HEK293 (cell line): ENCODE measurements around the gene CDKL2.

Experiments used
- CTCF ChIA-PET: fragments of 350-600 bp; formaldehyde crosslinking; extraction: SDS; loops from one replicate; lab custom pipeline; 2021; ENCODE audit warnings: antibody characterized with exemption; lab: Yijun Ruan, JAX
- POLR2A ChIA-PET: fragments of 300-600 bp; formaldehyde crosslinking; extraction: SDS; loops from one replicate; lab custom pipeline; 2020; ENCODE audit warnings: antibody characterized with exemption, inconsistent platforms; lab: Yijun Ruan, JAX
- H3K27ac ChIP-seq: fragments of 200-500 bp; sonication (Bioruptor generic); 2 replicates; pipeline ENCODE4 v1.5.1; 2014; ENCODE audit warnings: low read depth, low read length, control low read depth, inconsistent platforms; ENCODE audit errors: extremely low read depth
- H3K36me3 ChIP-seq, 2 experiments: fragments of 200-500 bp in 1 of 2; sonication (Bioruptor generic) in 1 of 2; 1 replicate in 1 of 2; 2 replicates in 1 of 2; pipeline ENCODE4 v1.5.1; 2014 to 2017; ENCODE audit warnings: inconsistent platforms in 2 of 2, low read length in 2 of 2; ENCODE audit not compliant: control insufficient read depth in 2 of 2, insufficient read depth in 1 of 2
- H3K4me1 ChIP-seq: fragments of 200-500 bp; sonication (Bioruptor generic); 2 replicates; pipeline ENCODE4 v1.5.1; 2014; ENCODE audit warnings: mild to moderate bottlenecking, low read length, inconsistent platforms; ENCODE audit not compliant: control insufficient read depth, insufficient read depth
- H3K4me3 ChIP-seq: 2 replicates; pipeline ENCODE4 v1.5.1; 2011; ENCODE audit warnings: low read depth, mild to moderate bottlenecking, control low read depth, low read length, moderate library complexity
- H3K9me3 ChIP-seq: fragments of 200-500 bp; sonication (Bioruptor generic); 2 replicates; pipeline ENCODE4 v1.5.1; 2014; ENCODE audit warnings: low read depth, low read length, inconsistent platforms; ENCODE audit not compliant: control insufficient read depth, insufficient read depth
- HOXA7 ChIP-seq: sonication (generic); formaldehyde crosslinking; IDR thresholded peaks from 2 replicates; pipeline ENCODE4 v1.8.1; 2022; ENCODE audit warnings: missing genetic modification reagents, borderline replicate concordance
- HOXD13 ChIP-seq: sonication (generic); formaldehyde crosslinking; IDR thresholded peaks from 2 replicates; pipeline ENCODE4 v1.8.0; 2022; ENCODE audit warnings: missing genetic modification reagents, borderline replicate concordance
- SALL2 ChIP-seq: fragments of 450-650 bp; formaldehyde crosslinking; IDR thresholded peaks from 2 replicates; pipeline ENCODE4 v1.5.0; 2017; ENCODE audit warnings: missing biosample characterization, mild to moderate bottlenecking, missing genetic modification characterization, borderline replicate concordance
- ZNF184 ChIP-seq: fragments of 450-650 bp; IDR thresholded peaks from 2 replicates; pipeline ENCODE4 v1.5.1; 2018; ENCODE audit warnings: missing biosample characterization, mild to moderate bottlenecking, missing genetic modification characterization
- ZNF211 ChIP-seq: fragments of 450-650 bp; formaldehyde crosslinking; IDR thresholded peaks from 2 replicates; pipeline ENCODE4 v1.5.1; 2016; ENCODE audit warnings: low read depth, missing biosample characterization, missing genetic modification characterization
- ZNF223 ChIP-seq: fragments of 450-650 bp; formaldehyde crosslinking; IDR thresholded peaks from 2 replicates; pipeline ENCODE4 v1.5.1; 2016; ENCODE audit warnings: missing biosample characterization, missing genetic modification characterization
- ZNF394 ChIP-seq: fragments of 450-650 bp; formaldehyde crosslinking; IDR thresholded peaks from 2 replicates; pipeline ENCODE4 v1.5.1; 2016; ENCODE audit warnings: missing biosample characterization, missing genetic modification characterization, mild to moderate bottlenecking, moderate library complexity, borderline replicate concordance
- ZNF610 ChIP-seq: fragments of 450-650 bp; formaldehyde crosslinking; IDR thresholded peaks from 2 replicates; pipeline ENCODE4 v1.5.1; 2016; ENCODE audit warnings: missing biosample characterization, missing genetic modification characterization, borderline replicate concordance
- ZNF621 ChIP-seq: fragments of 450-650 bp; formaldehyde crosslinking; IDR thresholded peaks from 2 replicates; pipeline ENCODE4 v1.5.1; 2017; ENCODE audit warnings: missing biosample characterization, missing genetic modification characterization
- ZNF701 ChIP-seq: fragments of 450-650 bp; formaldehyde crosslinking; IDR thresholded peaks from 2 replicates; pipeline ENCODE4 v1.5.1; 2016; ENCODE audit warnings: missing biosample characterization, missing genetic modification characterization
- ZNF843 ChIP-seq: fragments of 450-650 bp; formaldehyde crosslinking; IDR thresholded peaks from 2 replicates; pipeline ENCODE4 v1.5.1; 2016; ENCODE audit warnings: missing biosample characterization, missing genetic modification characterization
- ZSCAN16 ChIP-seq: fragments of 450-650 bp; formaldehyde crosslinking; IDR thresholded peaks from 2 replicates; pipeline ENCODE4 v1.5.1; 2016; ENCODE audit warnings: missing biosample characterization, missing genetic modification characterization
- ZSCAN30 ChIP-seq: fragments of 450-650 bp; IDR thresholded peaks from 2 replicates; pipeline ENCODE4 v1.5.1; 2018; ENCODE audit warnings: missing biosample characterization, mild to moderate bottlenecking, missing genetic modification characterization, moderate library complexity
- ZXDB ChIP-seq: fragments of 450-650 bp; formaldehyde crosslinking; IDR thresholded peaks from 2 replicates; pipeline ENCODE4 v1.5.1; 2016; ENCODE audit warnings: missing biosample characterization, missing genetic modification characterization
- TF ChIP-seq, protein P1 (sequence below): fragments of 450-650 bp; formaldehyde crosslinking; IDR thresholded peaks from 2 replicates; pipeline ENCODE4; 2016; ENCODE audit warnings: missing biosample characterization, missing genetic modification characterization
- TF ChIP-seq, protein P2 (sequence below): fragments of 450-650 bp; formaldehyde crosslinking; IDR thresholded peaks from 2 replicates; pipeline ENCODE4 v1.5.1; 2016; ENCODE audit warnings: missing biosample characterization, missing genetic modification characterization, borderline replicate concordance
- TF ChIP-seq, protein P3 (sequence below): fragments of 450-650 bp; formaldehyde crosslinking; IDR thresholded peaks from 2 replicates; pipeline ENCODE4 v1.5.1; 2016; ENCODE audit warnings: missing biosample characterization, missing genetic modification characterization
- TF ChIP-seq, protein P4 (sequence below): fragments of 450-650 bp; formaldehyde crosslinking; IDR thresholded peaks from 2 replicates; pipeline ENCODE4 v1.5.1; 2016; ENCODE audit warnings: missing biosample characterization, missing genetic modification characterization
- TF ChIP-seq, protein P5 (sequence below): fragments of 450-650 bp; formaldehyde crosslinking; IDR thresholded peaks from 2 replicates; pipeline ENCODE4 v1.5.1; 2016; ENCODE audit warnings: missing biosample characterization, missing genetic modification characterization
- TF ChIP-seq, protein P6 (sequence below): fragments of 450-650 bp; formaldehyde crosslinking; IDR thresholded peaks from 2 replicates; pipeline ENCODE4 v1.5.1; 2016; ENCODE audit warnings: missing biosample characterization, missing genetic modification characterization, low read depth
- TF ChIP-seq, protein P7 (sequence below): fragments of 450-650 bp; formaldehyde crosslinking; IDR thresholded peaks from 2 replicates; pipeline ENCODE4 v1.5.1; 2017; ENCODE audit warnings: missing biosample characterization, missing genetic modification characterization
- TF ChIP-seq, protein P8 (sequence below): fragments of 450-650 bp; IDR thresholded peaks from 2 replicates; pipeline ENCODE4 v1.5.1; 2018; ENCODE audit warnings: missing biosample characterization, missing genetic modification characterization

CDKL2 gene

DNA sequence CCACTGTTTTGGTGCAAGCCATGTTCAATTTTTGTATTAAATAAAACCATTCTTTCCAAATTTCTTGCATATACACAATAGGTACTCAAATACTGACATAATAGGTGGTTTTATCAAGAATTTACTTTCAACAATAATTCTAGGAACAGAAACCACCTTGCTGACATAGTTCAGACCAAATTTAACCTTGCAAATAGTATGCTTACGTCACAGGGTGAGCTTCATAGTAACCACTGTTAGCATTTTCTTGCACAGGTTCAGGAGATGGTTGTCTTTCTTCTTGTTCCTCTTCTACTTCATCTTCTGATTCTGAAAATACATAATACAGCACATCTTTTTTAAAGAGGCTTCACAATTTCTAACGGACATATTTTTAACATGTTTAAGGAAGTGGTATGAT, 25.2 kb upstream of the CDKL2 start (continued):
- no peak for TF ChIP-seq ZSCAN30 (tag by site-specific recombination)
- TF ChIP-seq, protein P1, sequence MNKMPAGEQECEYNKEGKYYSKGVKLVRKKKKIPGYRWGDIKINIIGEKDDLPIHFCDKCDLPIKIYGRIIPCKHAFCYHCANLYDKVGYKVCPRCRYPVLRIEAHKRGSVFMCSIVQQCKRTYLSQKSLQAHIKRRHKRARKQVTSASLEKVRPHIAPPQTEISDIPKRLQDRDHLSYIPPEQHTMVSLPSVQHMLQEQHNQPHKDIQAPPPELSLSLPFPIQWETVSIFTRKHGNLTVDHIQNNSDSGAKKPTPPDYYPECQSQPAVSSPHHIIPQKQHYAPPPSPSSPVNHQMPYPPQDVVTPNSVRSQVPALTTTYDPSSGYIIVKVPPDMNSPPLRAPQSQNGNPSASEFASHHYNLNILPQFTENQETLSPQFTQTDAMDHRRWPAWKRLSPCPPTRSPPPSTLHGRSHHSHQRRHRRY: no peak
- TF ChIP-seq, protein P2, sequence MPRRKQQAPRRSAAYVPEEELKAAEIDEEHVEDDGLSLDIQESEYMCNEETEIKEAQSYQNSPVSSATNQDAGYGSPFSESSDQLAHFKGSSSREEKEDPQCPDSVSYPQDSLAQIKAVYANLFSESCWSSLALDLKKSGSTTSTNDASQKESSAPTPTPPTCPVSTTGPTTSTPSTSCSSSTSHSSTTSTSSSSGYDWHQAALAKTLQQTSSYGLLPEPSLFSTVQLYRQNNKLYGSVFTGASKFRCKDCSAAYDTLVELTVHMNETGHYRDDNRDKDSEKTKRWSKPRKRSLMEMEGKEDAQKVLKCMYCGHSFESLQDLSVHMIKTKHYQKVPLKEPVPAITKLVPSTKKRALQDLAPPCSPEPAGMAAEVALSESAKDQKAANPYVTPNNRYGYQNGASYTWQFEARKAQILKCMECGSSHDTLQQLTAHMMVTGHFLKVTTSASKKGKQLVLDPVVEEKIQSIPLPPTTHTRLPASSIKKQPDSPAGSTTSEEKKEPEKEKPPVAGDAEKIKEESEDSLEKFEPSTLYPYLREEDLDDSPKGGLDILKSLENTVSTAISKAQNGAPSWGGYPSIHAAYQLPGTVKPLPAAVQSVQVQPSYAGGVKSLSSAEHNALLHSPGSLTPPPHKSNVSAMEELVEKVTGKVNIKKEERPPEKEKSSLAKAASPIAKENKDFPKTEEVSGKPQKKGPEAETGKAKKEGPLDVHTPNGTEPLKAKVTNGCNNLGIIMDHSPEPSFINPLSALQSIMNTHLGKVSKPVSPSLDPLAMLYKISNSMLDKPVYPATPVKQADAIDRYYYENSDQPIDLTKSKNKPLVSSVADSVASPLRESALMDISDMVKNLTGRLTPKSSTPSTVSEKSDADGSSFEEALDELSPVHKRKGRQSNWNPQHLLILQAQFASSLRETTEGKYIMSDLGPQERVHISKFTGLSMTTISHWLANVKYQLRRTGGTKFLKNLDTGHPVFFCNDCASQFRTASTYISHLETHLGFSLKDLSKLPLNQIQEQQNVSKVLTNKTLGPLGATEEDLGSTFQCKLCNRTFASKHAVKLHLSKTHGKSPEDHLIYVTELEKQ (tag by site-specific recombination): no peak
- TF ChIP-seq, protein P3, sequence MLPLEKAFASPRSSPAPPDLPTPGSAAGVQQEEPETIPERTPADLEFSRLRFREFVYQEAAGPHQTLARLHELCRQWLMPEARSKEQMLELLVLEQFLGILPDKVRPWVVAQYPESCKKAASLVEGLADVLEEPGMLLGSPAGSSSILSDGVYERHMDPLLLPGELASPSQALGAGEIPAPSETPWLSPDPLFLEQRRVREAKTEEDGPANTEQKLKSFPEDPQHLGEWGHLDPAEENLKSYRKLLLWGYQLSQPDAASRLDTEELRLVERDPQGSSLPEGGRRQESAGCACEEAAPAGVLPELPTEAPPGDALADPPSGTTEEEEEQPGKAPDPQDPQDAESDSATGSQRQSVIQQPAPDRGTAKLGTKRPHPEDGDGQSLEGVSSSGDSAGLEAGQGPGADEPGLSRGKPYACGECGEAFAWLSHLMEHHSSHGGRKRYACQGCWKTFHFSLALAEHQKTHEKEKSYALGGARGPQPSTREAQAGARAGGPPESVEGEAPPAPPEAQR (tag by site-specific recombination): no peak
- TF ChIP-seq ZNF184: no peak
- no peak for TF ChIP-seq ZSCAN16 (tag by site-specific recombination)
- TF ChIP-seq, protein P4, sequence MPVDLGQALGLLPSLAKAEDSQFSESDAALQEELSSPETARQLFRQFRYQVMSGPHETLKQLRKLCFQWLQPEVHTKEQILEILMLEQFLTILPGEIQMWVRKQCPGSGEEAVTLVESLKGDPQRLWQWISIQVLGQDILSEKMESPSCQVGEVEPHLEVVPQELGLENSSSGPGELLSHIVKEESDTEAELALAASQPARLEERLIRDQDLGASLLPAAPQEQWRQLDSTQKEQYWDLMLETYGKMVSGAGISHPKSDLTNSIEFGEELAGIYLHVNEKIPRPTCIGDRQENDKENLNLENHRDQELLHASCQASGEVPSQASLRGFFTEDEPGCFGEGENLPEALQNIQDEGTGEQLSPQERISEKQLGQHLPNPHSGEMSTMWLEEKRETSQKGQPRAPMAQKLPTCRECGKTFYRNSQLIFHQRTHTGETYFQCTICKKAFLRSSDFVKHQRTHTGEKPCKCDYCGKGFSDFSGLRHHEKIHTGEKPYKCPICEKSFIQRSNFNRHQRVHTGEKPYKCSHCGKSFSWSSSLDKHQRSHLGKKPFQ (tag by site-specific recombination): no peak
- TF ChIP-seq ZNF223 (tag by site-specific recombination): no peak
- no peak for TF ChIP-seq ZNF211 (tag by site-specific recombination)
- TF ChIP-seq, protein P5, sequence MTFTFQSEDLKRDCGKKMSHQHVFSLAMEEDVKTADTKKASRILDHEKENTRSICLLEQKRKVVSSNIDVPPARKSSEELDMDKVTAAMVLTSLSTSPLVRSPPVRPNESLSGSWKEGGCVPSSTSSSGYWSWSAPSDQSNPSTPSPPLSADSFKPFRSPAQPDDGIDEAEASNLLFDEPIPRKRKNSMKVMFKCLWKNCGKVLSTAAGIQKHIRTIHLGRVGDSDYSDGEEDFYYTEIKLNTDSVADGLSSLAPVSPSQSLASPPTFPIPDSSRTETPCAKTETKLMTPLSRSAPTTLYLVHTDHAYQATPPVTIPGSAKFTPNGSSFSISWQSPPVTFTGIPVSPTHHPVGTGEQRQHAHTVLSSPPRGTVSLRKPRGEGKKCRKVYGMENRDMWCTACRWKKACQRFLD (tag by site-specific recombination): no peak
- no peak for TF ChIP-seq ZNF843 (tag by site-specific recombination)
- TF ChIP-seq, all 188 proteins: peak for 0

DNA sequence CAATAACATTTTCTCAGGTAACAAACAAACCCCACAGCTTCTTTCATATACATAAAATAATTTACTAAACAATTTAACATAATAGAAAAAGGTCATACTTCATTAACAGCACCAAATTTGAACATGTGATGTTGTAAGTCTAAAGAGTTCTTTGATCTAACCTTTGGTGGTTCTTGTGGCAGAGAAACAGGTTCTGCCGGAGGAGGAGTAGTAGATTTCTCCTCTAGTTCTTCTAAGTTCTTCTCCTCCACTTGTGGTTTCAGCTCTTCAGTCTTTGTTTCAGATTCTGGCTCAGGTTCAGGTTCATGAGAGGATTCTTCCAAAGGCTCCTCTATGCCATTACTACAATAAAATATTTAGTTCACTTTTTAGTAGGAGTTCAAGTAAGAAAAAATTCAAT, 24.6 kb upstream of the CDKL2 start:
- H3K27ac ChIP-seq: no peak overlapping the region
- no peak overlapping the region for H3K4me3 ChIP-seq
- CTCF ChIA-PET: interaction anchor here (0.8 to 1.2 kb wide), 4 partner anchors 54 to 105 kb away, joined by 3 to 10 read pairs (median 4); no protein-coding TSS in a partner anchor
- H3K36me3 ChIP-seq: peaks cover 11 to 74% of the 10 kb centered on the region in 2 experiments
- no peaks in the 10 kb centered on the region for H3K9me3 ChIP-seq
- POLR2A ChIA-PET: no interaction called here
- H3K4me1 ChIP-seq: no peaks in the 10 kb centered on the region
- TF ChIP-seq, protein P6, sequence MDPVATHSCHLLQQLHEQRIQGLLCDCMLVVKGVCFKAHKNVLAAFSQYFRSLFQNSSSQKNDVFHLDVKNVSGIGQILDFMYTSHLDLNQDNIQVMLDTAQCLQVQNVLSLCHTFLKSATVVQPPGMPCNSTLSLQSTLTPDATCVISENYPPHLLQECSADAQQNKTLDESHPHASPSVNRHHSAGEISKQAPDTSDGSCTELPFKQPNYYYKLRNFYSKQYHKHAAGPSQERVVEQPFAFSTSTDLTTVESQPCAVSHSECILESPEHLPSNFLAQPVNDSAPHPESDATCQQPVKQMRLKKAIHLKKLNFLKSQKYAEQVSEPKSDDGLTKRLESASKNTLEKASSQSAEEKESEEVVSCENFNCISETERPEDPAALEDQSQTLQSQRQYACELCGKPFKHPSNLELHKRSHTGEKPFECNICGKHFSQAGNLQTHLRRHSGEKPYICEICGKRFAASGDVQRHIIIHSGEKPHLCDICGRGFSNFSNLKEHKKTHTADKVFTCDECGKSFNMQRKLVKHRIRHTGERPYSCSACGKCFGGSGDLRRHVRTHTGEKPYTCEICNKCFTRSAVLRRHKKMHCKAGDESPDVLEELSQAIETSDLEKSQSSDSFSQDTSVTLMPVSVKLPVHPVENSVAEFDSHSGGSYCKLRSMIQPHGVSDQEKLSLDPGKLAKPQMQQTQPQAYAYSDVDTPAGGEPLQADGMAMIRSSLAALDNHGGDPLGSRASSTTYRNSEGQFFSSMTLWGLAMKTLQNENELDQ (tag by site-specific recombination): no peak
- TF ChIP-seq ZNF610 (tag by site-specific recombination) (no peak), ZNF394 (tag by site-specific recombination) (no peak), SALL2 (tag by site-specific recombination) (no peak), ZNF843 (tag by site-specific recombination) (no peak), HOXD13 (CRISPR knock-in tag) (no peak), ZXDB (tag by site-specific recombination) (no peak), ZNF701 (tag by site-specific recombination) (no peak), HOXA7 (CRISPR knock-in tag) (no peak), ZNF621 (no peak)
- TF ChIP-seq, protein P7, sequence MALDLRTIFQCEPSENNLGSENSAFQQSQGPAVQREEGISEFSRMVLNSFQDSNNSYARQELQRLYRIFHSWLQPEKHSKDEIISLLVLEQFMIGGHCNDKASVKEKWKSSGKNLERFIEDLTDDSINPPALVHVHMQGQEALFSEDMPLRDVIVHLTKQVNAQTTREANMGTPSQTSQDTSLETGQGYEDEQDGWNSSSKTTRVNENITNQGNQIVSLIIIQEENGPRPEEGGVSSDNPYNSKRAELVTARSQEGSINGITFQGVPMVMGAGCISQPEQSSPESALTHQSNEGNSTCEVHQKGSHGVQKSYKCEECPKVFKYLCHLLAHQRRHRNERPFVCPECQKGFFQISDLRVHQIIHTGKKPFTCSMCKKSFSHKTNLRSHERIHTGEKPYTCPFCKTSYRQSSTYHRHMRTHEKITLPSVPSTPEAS: no peak
- TF ChIP-seq, protein P8, sequence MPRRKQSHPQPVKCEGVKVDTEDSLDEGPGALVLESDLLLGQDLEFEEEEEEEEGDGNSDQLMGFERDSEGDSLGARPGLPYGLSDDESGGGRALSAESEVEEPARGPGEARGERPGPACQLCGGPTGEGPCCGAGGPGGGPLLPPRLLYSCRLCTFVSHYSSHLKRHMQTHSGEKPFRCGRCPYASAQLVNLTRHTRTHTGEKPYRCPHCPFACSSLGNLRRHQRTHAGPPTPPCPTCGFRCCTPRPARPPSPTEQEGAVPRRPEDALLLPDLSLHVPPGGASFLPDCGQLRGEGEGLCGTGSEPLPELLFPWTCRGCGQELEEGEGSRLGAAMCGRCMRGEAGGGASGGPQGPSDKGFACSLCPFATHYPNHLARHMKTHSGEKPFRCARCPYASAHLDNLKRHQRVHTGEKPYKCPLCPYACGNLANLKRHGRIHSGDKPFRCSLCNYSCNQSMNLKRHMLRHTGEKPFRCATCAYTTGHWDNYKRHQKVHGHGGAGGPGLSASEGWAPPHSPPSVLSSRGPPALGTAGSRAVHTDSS: no peak
